HUES6 (cell line): Measurements from ENCODE around the gene C19orf12.

Experiments
- H3K27ac ChIP-seq: 2 replicates; pipeline ENCODE4 v1.7.0; 2013; ENCODE audit warnings: low read depth, mild to moderate bottlenecking, low read length, inconsistent platforms
- H3K27me3 ChIP-seq: 2 replicates; pipeline ENCODE4 v1.6.1; 2013; ENCODE audit warnings: low read length; ENCODE audit not compliant: control insufficient read depth, insufficient read depth
- H3K36me3 ChIP-seq: 2 replicates; pipeline ENCODE4 v1.6.1; 2013; ENCODE audit warnings: low read length; ENCODE audit not compliant: control insufficient read depth, insufficient read depth
- H3K4me1 ChIP-seq: 2 replicates; pipeline ENCODE4 v1.6.1; 2013; ENCODE audit warnings: low read length; ENCODE audit not compliant: control insufficient read depth, insufficient read depth
- H3K4me3 ChIP-seq: 2 replicates; pipeline ENCODE4 v1.5.1; 2013; ENCODE audit warnings: low read depth, low read length
- H3K9ac ChIP-seq: one replicate; pipeline ENCODE4 v1.6.1; 2013; ENCODE audit warnings: mild to moderate bottlenecking, low read length
- H3K9me3 ChIP-seq: 2 replicates; pipeline ENCODE4 v1.6.1; 2013; ENCODE audit warnings: low read depth, low read length; ENCODE audit not compliant: control insufficient read depth, insufficient read depth

Gene C19orf12

GRCh38 chr19:29681422-29682235 lies 33.4 kb downstream of the C19orf12 start:
- Histone ChIP-seq H3K4me1 (peaks cover 4% of the 10 kb centered on the region; the same call in 1 of the 2 replicates), H3K27ac (no peak overlapping the region), H3K9ac (no peak overlapping the region)

GRCh38 chr19:29680937-29681336 lies 34.1 kb downstream of the C19orf12 start:
- Histone ChIP-seq H3K9me3 (no peaks in the 10 kb centered on the region), H3K4me3 (no peak overlapping the region), H3K27ac (no peak overlapping the region), H3K4me1 (peaks cover 4% of the 10 kb centered on the region; the same call in 1 of the 2 replicates), H3K27me3 (no peaks in the 10 kb centered on the region), H3K9ac (no peak overlapping the region), H3K36me3 (peaks cover 2% of the 10 kb centered on the region; the same call in 1 of the 2 replicates)

More at GRCh38 chr19:29681422-29682235, 33.4 kb downstream of the C19orf12 start:
- H3K27me3 ChIP-seq, result no peaks in the 10 kb centered on the region
- no peak overlapping the region for H3K4me3 ChIP-seq
- peaks cover under 1% of the 10 kb centered on the region; the same call in 1 of the 2 replicates for H3K36me3 ChIP-seq
- H3K9me3 ChIP-seq, result no peaks in the 10 kb centered on the region

GRCh38 chr19:29680447-29680846 lies 34.6 kb downstream of the C19orf12 start:
- Histone ChIP-seq H3K4me3 (no peak overlapping the region), H3K9me3 (no peaks in the 10 kb centered on the region), H3K4me1 (peaks cover 4% of the 10 kb centered on the region; the same call in 1 of the 2 replicates), H3K36me3 (peaks cover 7% of the 10 kb centered on the region), H3K27ac (no peak overlapping the region), H3K27me3 (no peaks in the 10 kb centered on the region), H3K9ac (no peak overlapping the region)

- Histone ChIP-seq H3K9ac (no peak overlapping the region), H3K27me3 (no peaks in the 10 kb centered on the region), H3K4me3 (no peak overlapping the region), H3K9me3 (no peaks in the 10 kb centered on the region), H3K36me3 (peaks cover 15% of the 10 kb centered on the region), H3K4me1 (peaks cover 4% of the 10 kb centered on the region; the same call in 1 of the 2 replicates), H3K27ac (no peak overlapping the region)
Measured at GRCh38 chr19:29679598-29680210, 35.4 kb downstream of the C19orf12 start.

- Histone ChIP-seq H3K27ac (no peak overlapping the region), H3K4me3 (no peak overlapping the region), H3K9ac (no peak overlapping the region), H3K9me3 (no peaks in the 10 kb centered on the region), H3K36me3 (peaks cover 26% of the 10 kb centered on the region), H3K27me3 (no peaks in the 10 kb centered on the region), H3K4me1 (peaks cover 4% of the 10 kb centered on the region; the same call in 1 of the 2 replicates)
Measured at GRCh38 chr19:29678484-29679106, 36.5 kb downstream of the C19orf12 start.

GRCh38 chr19:29677001-29677817 lies 37.9 kb downstream of the C19orf12 start:
- no peak overlapping the region for H3K4me3 ChIP-seq
- no peaks in the 10 kb centered on the region for H3K9me3 ChIP-seq
- no peaks in the 10 kb centered on the region for H3K4me1 ChIP-seq
- no peak overlapping the region for H3K9ac ChIP-seq
- no peak overlapping the region for H3K27ac ChIP-seq
- no peaks in the 10 kb centered on the region for H3K27me3 ChIP-seq
- H3K36me3 ChIP-seq, result peaks cover 26% of the 10 kb centered on the region

GRCh38 chr19:29676586-29676985 lies 38.5 kb downstream of the C19orf12 start:
- Histone ChIP-seq H3K9me3 (no peaks in the 10 kb centered on the region), H3K4me1 (no peaks in the 10 kb centered on the region), H3K36me3 (peaks cover 26% of the 10 kb centered on the region), H3K27ac (no peak overlapping the region), H3K9ac (no peak overlapping the region), H3K27me3 (no peaks in the 10 kb centered on the region), H3K4me3 (no peak overlapping the region)

GRCh38 chr19:29675650-29676186 lies 39.3 kb downstream of the C19orf12 start:
- Histone ChIP-seq H3K27me3 (no peaks in the 10 kb centered on the region), H3K4me3 (no peak overlapping the region), H3K36me3 (peaks cover 26% of the 10 kb centered on the region), H3K9me3 (no peaks in the 10 kb centered on the region), H3K27ac (no peak overlapping the region), H3K9ac (no peak overlapping the region), H3K4me1 (no peaks in the 10 kb centered on the region)

GRCh38 chr19:29675120-29675649 lies 39.9 kb downstream of the C19orf12 start:
- Histone ChIP-seq H3K9me3 (no peaks in the 10 kb centered on the region), H3K9ac (no peak overlapping the region), H3K4me1 (no peaks in the 10 kb centered on the region), H3K36me3 (peaks cover 26% of the 10 kb centered on the region), H3K27ac (no peak overlapping the region), H3K4me3 (no peak overlapping the region), H3K27me3 (no peaks in the 10 kb centered on the region)

- Histone ChIP-seq H3K4me1 (no peaks in the 10 kb centered on the region), H3K9me3 (no peaks in the 10 kb centered on the region), H3K4me3 (no peak overlapping the region), H3K27me3 (no peaks in the 10 kb centered on the region), H3K36me3 (peaks cover 26% of the 10 kb centered on the region), H3K27ac (no peak overlapping the region), H3K9ac (no peak overlapping the region)
Measured at GRCh38 chr19:29674374-29675119, 40.5 kb downstream of the C19orf12 start.
